Bronchial epithelial cell (primary cell): ENCODE results near the gene AKAP10. TPM values are rescaled to one million over a fixed set of nuclear protein-coding genes. Genes with fewer than 3 reads are reported as not detected.

Experiments
- DNase-seq: peaks from one replicate; pipeline ENCODE4 v3.0.0-alpha.2; 2010; ENCODE audit warnings: low read depth
- FAIRE-seq: peaks from 2 replicates; lab custom pipeline; 2011; peaks lifted over from hg19 to GRCh38; lab: Jason Lieb, UNC
- H3K27me3 ChIP-seq: 2 replicates; pipeline ENCODE4 v1.5.1; 2011; ENCODE audit warnings: low read length; ENCODE audit not compliant: control insufficient read depth, insufficient read depth
- H3K36me3 ChIP-seq: 2 replicates; pipeline ENCODE4 v1.5.1; 2011; ENCODE audit warnings: low read length; ENCODE audit not compliant: control insufficient read depth, insufficient read depth
- H3K4me3 ChIP-seq: 2 replicates; pipeline ENCODE4 v1.5.1; 2011; ENCODE audit warnings: mild to moderate bottlenecking, low read depth, low read length, control low read depth
- CTCF ChIP-seq: IDR thresholded peaks from 2 replicates; pipeline ENCODE4 v1.5.1; 2011; ENCODE audit warnings: mild to moderate bottlenecking, moderate library complexity, low read length, control low read depth, inconsistent platforms; ENCODE audit not compliant: insufficient read depth, severe bottlenecking
- total RNA-seq: library from RNA; depleted of rRNA; stranded (reverse); fragments of >200 nt; gene quantifications from 2 replicates; pipeline ENCODE4 v1.2.1, GENCODE V29; 2014

Gene AKAP10
- total RNA-seq, 1 donor from 2014 or later = 17.9 TPM

DNA sequence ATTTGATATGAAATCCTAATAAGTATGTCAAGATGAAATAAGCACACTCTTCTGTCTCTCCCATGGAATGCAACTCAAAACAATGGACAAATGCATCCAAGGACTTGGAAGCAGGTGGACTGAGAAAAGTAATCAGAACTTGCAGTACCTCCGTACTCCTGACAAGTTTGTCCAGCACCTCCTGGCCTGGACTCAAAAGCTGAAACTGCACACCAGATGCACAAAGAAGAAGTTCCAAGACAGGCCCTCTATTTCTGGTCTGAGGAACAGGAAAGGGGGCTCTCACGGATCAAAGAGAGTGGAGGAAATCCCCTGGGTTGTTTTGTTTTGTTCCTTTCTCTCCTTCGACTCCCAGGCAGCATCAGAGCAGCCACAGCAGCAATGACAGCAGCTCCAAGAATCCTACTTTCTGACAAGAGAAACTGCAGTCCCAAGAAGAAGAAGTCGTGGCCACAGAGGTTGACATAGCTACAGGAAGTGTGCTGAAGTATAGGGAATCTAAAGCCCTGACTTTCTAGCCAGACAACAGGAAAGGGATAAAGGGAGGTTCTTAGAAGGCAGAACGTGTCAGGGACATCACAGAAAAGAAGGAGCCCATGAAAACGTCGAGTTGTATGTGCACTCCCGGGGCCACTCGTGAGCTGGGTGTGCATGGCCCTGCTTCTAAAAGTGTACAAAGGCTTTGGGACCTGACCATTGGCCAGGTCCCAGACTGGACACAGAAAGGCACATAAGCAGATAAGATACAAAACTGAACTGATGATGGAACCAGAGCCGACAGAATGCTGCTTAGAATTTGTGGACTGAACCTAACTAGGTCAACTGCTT, 29.3 kb downstream of the AKAP10 start:
- DNase-seq = no peak
- no peak for FAIRE-seq

DNA sequence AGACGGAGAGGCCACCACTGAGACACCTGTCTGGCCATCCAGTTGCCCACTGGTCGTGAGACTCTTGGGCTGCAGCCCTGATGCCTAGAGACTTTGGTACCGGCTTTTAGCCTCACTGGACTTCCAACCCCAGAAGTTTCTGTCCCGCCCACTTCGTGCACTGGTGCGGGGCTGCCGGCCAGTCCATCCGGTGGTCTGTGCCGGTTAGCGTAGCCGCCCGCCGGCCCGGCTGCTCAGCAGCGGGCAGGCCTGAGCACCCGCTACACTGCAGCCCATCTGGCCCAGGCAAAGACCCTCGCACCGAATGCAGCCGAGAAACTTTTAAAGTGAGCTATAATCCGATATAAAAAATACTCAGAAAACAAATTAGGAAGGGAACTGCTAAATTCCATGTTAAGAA, 30.7 kb downstream of the AKAP10 start:
- Histone ChIP-seq H3K27me3 (no peaks in the 10 kb centered on the region), H3K4me3 (no peak overlapping the region), H3K36me3 (peaks cover 8% of the 10 kb centered on the region)
- no peak for TF ChIP-seq CTCF
- FAIRE-seq = no peak
- no peak for DNase-seq

More for the DNA sequence above, 29.3 kb downstream of the AKAP10 start:
- Histone ChIP-seq H3K4me3 (no peak overlapping the region), H3K27me3 (no peaks in the 10 kb centered on the region), H3K36me3 (peaks cover 8% of the 10 kb centered on the region)
- TF ChIP-seq CTCF = no peak

GRCh38 chr17:19945009-19945626, 32.5 kb downstream of the AKAP10 start:
- no peaks in the 10 kb centered on the region for H3K27me3 ChIP-seq
- DNase-seq (no peak), FAIRE-seq (no peak)
- TF ChIP-seq CTCF = no peak
- no peak overlapping the region for H3K4me3 ChIP-seq
- H3K36me3 ChIP-seq = peaks cover 8% of the 10 kb centered on the region

DNA sequence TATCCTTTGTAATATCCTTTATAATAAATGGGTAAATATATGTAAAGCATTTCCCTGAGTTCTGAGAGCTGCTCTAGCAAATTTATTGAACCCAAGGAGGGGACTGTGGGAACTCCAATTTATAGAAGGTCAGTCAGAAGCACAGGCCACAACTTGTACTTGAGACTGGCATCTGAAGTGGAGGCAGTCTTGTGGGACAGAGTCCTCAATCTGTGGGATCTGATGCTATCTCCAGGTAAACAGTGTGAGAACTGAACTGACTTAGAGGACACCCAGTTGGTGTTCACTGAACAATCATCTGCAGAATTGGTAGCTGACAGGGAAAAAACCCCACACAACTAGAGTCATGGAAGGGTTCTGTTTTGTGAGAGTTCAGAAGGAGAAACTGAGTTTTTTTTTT, 34.0 kb downstream of the AKAP10 start:
- no peak for DNase-seq
- no peak for TF ChIP-seq CTCF
- FAIRE-seq = no peak
- H3K36me3 ChIP-seq = peaks cover 12% of the 10 kb centered on the region
- no peaks in the 10 kb centered on the region for H3K27me3 ChIP-seq
- H3K4me3 ChIP-seq = no peak overlapping the region

DNA sequence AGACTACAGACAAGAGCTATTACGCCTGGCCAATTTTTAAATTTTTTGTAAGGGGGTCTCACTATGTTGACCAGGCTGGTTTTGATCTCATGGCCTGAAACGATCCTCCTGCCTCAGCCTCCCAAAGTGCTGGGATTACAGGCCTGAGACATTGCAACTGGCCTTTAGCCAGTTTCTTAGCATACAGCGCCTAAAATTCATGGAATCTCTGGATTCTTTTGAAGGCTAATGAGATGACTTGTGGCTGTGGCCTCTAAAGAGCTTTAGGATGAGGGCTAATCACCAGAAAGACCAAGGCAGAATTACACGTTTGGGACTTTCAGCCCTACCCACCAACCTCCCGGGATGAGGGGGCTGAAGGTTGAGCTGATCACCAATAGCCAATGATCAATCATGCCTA, 34.6 kb downstream of the AKAP10 start:
- TF ChIP-seq CTCF = no peak
- Histone ChIP-seq H3K4me3 (no peak overlapping the region), H3K36me3 (peaks cover 11% of the 10 kb centered on the region), H3K27me3 (no peaks in the 10 kb centered on the region)
- DNase-seq = no peak
- no peak for FAIRE-seq
